GM10266 (cell line): ENCODE data around the gene CD7.

ENCODE experiments used
- DNase-seq: peaks from one replicate; pipeline ENCODE4 v3.0.0; 2012; ENCODE audit errors: extremely low spot score
- CTCF ChIP-seq: IDR thresholded peaks from 2 replicates; pipeline ENCODE4 v1.5.1; 2012; ENCODE audit warnings: mild to moderate bottlenecking, low read depth; ENCODE audit not compliant: control insufficient read depth, insufficient read depth; ENCODE audit errors: missing control alignments

Gene CD7

GRCh38 chr17:82304826-82305726 lies 12.3 kb downstream of the CD7 start:
- no peak for DNase-seq
- TF ChIP-seq CTCF = no peak

GRCh38 chr17:82303944-82304808 lies 13.2 kb downstream of the CD7 start:
- no peak for DNase-seq
- no peak for TF ChIP-seq CTCF

DNA sequence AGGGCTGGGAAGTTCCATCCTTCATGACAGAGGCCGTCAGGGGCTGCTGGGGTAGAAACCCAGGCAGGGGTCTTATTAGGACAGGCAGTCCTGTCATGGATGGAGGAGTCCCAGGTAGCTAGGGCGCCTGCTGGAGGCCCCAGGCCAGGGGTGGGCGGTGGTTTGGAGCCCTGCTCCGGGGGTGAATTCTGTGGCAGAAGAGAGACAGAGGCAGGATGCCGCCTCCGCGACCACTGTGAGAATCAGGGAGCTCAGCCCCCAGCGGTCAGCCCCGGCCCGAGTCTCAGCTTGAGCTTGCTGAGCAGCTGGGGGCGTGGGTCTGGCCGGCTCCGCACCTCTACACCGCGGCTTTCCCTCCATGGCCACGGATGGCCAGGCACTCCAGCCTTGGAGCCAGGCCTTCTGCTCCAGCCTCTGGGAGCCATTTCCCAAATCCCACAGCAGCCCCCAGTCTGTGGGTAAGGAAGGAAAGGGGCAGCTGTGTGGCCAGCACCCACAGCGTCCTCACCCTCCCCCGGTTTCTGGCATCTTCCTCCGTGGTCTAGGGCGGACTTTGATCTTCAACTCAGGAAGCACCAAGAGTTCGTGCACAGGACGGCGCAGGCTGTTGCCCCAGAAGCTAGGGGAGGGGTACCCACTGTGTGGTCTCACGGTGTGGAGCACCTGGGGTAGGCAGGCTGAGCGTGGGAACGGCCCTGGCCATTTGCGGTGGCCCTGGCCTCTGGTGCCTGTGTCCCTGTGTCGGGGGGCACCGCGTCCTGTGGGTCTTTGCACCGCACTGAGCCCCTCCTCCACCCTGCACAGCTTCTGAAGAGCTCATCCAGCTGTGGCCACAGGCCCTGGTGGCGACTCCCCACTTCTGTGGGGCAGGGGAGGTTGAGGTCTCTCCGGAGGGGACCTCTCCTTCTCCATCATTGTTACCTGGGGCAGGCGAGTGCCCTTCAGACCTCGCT lies 14.1 kb downstream of the CD7 start:
- TF ChIP-seq CTCF = no peak
- DNase-seq = no peak

GRCh38 chr17:82302568-82302963 lies 14.8 kb downstream of the CD7 start:
- no peak for TF ChIP-seq CTCF
- no peak for DNase-seq

DNA sequence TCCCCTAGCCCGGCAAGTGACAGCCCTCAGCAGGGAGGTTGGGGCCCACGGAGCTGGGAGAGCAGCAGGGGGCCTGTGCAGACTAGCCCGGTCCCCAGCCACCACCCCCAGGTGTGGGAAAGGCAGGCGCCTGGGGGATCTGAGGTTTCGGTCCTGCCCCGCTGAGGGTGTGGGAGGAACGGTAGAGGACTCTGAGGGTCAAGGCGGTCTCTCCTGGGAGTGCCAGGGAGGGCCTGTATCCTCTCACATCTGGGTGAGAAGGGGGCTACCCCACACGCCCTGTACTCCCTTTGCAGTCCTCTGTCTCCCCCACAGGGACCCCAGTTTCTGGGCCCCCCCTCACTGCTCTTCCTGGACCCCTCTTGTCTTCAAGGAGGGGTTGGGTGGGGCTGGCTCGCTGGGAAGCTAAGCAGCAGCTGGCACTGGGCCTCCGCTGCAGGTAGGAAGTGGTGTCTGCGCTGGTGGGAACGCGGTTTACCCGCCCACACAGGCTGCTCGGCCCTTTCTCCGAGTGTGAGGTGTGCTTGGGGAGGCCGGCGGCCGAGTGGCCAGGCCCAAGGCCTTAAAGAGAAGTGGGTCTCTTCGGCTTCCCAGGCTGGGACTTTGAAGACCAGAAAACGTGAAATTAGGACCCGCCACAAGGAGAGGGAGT lies 15.4 kb downstream of the CD7 start:
- TF ChIP-seq CTCF = no peak
- peak; percentile 80 for DNase-seq

DNA sequence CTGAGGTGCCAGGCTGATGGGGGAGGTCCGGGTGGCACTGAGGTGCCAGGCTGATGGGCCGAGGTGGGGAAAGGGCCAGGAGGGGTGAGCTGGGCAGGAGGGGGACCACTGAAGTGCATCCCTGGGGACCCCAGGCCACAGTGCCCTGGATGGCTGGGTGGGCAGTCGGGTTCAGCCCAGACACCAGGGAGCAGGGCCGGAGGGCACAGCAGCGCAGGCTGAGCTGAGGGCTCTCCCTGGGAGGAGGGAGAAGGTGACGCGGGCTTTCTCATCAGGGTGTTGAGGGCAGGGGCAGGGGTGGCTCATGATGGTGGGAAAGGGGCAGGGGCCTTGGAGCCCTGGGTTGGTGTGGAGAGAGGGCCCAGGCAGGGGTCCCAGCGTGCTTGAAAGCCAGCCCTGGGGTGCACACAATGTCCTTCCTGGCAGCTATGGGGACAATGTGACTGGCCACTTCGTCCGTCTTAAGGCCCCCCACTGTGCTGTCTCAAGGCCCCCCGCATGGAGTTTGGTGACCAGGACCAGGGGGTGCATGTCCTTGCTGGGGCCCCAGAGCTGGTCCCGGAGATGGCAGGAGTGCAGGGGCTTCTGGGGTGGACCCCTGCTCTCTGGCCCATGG lies 16.0 kb downstream of the CD7 start:
- TF ChIP-seq CTCF = no peak
- DNase-seq = no peak
